Right lobe of liver (tissue), 4 donors: Measurements from ENCODE around the gene FAM185A.
"Not testable (repeated sequence)": the region's sequence is repeated elsewhere in the genome, so short reads cannot be mapped to it uniquely, and the experiment has no call there.

Source experiments
- CTCF ChIP-seq, 4 donors: fragments of 200-600 bp in 3 of 4; fragments of 450-650 bp in 1 of 4; IDR thresholded peaks; one replicate each; pipeline versions ENCODE4 v1.5.1 to v1.8.0; 2016 to 2022; ENCODE audit warnings: antibody characterized with exemption in 4 of 4, mild to moderate bottlenecking in 2 of 4
- POLR2A ChIP-seq: fragments of 450-650 bp; IDR thresholded peaks from one replicate; pipeline ENCODE4 v1.6.1; 2017; ENCODE audit warnings: antibody characterized with exemption, mild to moderate bottlenecking
- donor health status: DM: no; HTN: no; CAD: no.
- donor health status: DM: no; HTN: no; CAD: no.
- donor health status: DM: no; HTN: yes; CAD: no.

DNA sequence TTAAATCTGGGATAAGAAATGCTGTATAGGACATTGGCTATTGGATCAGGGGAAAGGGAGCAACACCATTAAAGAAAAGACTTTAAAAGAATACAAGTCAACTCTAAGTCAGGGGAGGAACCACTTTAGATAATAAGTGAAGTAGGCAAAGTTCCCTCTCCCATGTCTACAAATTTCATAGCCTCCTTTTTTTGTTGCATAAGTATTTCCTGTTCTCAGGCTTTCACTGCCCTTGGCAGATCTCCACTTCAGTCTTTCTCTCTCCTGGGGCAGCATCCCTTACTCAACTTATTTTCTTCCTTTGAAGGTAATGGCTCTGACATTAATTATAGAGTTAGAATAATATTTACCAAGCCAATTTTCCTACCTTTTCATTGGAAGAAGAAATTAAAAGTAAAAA, 30.3 kb upstream of the FAM185A start:
- TF ChIP-seq POLR2A; CTCF (IDR thresholded peaks at IDR 0.05): not testable (repeated sequence)
